C4-2B (cell line): ENCODE measurements around the gene CLEC16A.

Experiments used
- CTCF ChIP-seq: fragments of 450-650 bp; conservative IDR thresholded peaks from 2 replicates; pipeline ENCODE4 v1.5.1; 2017; ENCODE audit warnings: mild to moderate bottlenecking
- ZFX ChIP-seq: fragments of 450-650 bp; IDR thresholded peaks from 2 replicates; pipeline ENCODE4 v1.6.1; 2017

GRCh38 chr16:11140098-11140375 is 195.7 kb downstream of the CLEC16A start:
- TF ChIP-seq CTCF (no peak), ZFX (no peak)
